ENCODE results near the gene LMBR1.

LMBR1 gene

DNA sequence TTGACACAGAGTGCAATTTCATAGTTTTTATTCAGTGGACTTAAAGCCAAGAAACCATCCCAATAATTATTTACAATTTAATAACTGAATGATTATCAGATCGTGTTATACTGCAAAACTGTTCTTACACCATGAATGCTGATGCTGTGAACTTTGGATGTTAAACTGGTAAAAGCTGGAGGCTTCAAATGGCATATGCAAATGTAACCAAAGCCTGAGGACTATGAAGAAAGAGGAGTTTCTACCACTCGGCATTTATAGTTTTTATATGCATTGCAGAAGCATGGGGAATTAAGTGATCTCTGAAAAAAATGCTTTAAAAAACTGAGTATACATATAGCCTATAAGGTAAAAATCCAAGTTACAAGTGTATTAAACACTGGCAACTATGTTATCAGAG, 210.1 kb downstream of the LMBR1 start:
- no peak for DNase-seq

DNA sequence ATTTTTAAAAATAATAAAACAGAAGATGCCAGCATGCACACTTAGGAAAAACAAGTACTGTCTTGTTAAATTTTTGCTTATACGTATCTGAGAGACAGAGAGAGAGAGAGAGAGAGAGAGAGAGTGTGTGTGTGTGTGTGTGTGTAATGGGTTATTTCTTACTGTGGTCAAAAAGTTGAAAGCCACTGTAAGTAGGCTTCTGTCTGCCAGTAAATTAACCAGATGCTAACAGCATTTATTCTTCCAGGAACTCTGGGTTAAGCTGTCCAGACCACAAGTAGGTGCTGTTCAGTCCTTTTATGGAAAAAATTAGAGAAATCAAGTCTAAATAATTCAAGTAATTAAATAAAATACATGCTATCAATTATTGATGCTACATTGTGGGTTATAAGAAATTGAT, 212.7 kb downstream of the LMBR1 start:
- no peak for DNase-seq

DNA sequence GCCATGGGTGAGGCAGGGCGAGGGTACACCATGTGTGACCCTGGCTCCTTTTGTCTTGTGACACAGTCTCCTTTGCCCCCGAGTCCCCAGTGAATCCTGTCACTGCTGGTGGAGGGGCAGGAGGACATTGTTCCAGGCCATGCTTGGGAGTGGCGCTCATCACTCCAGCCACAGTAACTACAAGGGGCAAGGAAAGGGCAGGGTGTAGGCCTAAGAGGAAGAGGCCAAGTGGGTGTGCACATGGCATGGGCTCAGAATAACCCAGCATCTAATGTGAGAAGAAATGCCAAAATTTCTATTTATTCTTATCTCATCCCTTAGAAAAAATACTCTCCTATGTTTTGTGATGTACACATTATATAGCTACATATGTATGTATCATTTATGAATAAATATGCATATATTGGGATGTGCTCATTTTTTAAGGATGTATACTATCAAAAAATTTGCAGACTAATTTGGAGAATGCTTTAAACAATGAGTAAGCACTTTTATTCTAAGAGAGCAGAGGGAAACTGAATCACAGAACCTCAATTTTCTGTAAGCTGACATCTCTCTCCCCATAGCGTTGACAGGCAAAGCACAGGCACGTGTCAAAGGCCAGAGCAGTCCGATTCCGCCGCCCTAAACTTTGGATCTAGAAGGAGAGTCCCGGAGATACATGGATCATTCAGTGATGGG, 215.5 kb downstream of the LMBR1 start:
- DNase-seq, result no peak

DNA sequence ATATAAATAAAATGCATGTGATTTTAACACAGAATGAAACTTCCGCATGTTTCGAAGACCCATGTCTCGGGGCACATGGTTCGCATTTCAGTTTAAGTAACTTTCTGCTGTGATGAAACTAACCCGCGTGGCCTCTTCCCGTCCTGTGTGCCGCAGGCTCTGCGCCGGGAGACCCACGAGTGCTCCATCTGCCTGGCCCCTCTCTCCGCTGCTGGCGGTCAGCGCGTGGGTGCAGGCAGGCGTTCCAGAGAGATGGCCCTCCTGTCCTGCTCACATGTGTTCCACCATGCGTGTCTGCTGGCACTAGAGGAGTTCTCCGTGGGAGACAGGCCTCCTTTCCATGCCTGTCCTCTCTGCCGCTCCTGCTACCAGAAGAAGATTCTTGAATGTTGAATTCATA, 216.7 kb downstream of the LMBR1 start:
- no peak for DNase-seq

DNA sequence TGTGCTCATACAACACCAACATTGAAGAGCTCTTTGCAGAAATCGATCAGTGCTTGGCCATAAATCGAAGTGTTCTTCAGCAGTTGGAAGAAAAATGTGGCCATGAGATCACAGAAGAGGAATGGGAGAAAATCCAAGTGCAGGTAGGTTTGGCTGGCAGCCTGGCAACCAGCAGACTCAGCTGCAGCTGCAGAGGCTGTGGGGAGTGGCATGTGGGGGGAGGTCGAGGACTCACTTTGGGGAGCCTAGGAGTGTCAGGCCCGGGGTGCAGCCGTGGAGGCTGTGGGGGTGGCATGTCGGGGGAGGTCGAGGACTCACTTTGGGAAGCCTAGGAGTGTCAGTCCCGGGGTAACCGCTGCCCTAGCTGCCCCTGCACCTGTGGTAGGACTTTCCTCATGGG, 217.3 kb downstream of the LMBR1 start:
- no peak for DNase-seq

DNA sequence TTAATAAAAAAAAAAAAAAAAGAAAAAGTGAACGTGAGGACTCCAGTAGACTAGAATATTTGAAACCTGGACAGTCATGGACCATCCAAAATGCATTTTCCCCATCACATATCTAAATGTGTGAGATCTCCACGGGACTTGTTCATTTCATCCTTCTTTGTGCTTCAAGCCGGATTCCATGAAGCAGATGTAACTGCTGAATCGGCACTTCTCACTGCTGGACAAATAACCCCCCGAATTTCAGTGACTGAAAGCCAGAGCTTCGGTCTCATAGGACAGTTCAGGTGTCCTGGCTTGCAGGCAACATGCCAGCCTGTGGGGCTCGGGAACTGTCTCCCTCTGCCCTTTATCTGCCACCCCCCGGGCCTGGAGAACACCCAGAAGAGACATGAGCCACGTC, 219.1 kb downstream of the LMBR1 start:
- DNase-seq, result no peak

DNA sequence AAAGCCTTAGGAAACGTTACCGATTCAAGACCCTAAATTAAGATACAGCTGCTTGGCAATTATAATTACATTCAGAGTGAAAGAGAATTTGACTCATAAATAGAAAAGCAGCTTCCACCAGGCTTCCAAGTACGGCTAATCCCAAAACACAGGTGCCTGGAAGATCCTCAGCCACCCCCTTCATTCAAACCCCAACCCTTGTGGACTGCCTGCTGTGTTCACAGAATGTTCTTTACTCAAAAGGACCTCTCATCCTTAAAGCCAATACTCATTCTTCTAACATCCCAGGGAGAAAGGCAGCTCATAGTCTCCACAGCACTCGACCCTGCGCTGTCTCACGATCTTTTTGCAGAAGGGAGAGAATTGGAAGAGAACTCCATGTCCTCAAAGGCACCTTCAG, 219.5 kb downstream of the LMBR1 start:
- DNase-seq, result no peak

DNA sequence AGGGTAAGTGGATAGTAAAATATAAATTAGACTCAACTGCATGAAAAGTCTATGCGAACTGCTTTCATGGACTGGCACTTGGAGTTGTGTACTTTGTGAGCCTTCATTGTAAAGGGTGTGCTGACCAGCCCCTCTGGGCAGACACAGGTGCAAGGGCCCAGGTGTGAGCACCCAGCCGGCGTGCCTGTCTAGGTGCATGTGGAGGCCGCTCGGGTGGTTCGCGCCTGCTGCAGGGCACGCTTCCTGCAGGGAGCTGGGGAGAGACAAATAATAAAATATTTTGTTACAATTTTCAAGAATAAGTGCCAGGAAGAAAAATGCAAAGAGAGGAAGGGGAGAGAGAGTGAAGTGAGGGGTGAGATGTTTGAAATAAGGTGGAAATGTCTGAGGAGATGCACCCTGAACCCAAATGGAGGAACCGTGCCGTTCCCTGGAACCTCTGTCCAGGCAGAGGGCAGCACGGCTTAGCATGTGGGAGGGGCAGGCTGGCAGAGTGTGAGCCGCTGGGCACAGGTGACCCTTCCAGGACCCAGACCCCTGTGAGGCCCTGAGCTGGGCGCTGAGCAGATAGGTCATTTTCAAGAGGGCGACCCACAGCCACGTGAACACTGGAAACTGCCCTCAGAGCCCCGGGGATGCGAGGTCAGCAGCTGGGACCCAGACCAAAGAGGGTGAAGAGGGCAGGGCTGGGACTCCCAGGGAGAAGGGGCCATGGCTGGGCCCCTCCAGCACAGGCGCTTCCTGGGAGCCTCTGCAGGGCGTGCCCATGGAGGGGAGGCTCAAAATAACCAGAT, 223.8 kb downstream of the LMBR1 start:
- no peak for DNase-seq

DNA sequence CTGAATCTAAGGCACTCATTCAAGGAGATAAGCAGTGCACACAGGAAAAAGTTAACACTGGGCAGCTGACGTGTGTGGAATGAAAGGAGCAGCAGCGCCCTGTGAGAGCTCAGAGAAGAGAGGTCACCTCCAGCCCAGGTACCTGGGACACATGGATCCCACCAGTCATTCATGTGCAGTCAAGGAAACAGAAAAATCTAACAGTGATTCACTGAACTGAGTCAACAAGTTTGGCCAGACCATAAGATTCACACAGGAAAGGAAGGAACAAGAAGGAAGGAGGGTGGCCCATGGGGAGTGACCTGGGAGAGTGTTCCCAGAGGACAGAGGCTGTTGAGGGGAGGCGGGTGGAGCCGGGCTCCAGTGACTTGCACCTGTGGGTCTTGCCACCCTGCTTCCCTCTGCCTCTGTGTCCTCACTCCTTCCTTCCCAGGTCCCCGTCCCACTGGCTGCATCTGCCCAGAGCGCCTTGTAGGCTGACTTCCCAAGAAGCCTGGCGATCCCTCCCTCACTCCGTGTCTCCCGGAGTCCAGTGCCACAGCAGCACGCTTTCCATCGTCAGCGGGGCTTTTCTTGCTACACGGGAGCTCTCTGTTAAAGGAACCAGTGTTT, 224.7 kb downstream of the LMBR1 start:
- no peak for DNase-seq

DNA sequence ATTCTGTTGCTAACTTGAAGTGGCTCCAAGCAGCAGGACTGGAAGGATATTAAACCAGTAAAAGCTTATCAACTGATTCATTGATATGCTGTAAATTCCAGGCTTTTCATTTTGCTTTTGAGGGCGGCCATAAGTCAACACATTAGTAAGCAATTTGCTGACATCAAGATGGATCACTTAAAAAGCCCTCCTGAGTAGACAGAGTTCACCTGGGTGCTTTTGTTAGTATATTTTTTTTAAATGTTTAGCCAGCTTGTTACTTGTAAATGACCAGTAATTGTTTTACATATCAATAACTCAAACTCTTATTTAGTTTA, 225.9 kb downstream of the LMBR1 start:
- DNase-seq, result no peak

DNA sequence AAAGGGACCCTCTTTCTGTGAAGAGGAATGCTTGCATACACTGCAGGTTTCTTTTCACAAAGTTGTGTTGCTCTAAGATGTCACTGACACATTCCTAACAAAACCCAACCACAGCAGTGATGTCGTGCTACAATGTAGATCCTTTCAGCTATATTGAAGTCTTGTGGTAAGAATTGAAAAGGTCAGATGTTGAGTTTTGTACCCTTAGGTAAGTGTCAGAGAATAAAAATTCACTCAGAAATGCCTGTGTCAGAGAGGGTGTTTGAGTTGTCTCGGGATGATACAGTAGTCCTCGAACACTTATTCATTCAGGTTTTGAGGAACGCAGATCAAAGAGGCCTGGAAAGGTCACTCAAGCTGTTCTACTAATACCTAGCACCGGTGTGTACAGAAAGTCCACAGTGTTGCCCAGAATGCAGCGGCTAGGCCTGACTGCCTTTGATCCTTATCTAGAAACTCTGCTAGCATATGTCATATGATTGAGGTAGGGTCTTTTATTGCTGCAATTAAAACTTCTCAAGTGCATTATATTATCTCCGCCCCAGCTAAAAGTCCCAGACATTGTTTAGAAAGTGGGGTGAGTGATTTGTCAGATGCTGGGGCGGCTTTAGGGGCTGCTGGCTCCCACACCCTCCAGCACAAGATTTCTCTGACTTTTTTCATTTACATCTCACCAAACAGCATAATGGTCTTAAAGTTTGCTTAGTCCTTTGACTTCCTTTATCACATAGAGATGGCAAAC, 226.4 kb downstream of the LMBR1 start:
- DNase-seq, result no peak

DNA sequence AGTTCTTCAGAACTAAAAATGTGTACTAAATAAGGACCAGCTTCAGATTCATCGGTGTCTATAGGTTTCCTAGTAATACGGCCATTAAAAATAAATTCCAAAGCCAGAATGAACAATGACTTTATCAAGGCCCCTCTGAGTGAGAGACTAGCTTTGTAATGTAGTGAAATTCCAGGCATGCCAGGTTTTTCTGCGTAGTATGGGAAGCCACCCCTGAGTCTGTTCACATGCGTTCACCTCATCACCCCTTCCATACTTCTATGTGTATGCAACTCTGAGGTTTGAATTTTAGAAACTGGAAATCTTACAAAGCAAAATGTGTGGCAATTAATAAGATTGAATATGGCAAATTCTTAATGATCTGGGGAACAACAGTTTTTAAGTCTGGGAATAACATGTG, 227.9 kb downstream of the LMBR1 start:
- no peak for DNase-seq

DNA sequence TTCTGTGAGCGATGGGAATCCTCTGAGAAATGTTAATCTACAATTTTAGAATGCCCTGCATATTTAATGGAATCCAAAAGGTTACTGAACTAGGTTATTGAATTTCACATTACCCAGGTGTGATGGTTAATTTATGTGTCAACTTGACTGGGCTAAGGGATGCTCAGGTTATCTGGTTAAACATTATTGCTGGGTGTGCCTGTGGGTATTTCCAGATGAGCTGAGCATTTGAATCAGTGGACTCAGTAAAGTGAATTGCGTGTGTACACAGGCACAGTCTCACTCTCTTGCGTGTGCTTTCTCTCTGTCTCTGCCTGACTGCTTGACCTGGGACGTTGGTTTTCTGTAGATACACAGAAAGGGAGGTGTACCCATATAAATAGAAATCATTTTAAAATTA, 230.7 kb downstream of the LMBR1 start:
- DNase-seq, result no peak

DNA sequence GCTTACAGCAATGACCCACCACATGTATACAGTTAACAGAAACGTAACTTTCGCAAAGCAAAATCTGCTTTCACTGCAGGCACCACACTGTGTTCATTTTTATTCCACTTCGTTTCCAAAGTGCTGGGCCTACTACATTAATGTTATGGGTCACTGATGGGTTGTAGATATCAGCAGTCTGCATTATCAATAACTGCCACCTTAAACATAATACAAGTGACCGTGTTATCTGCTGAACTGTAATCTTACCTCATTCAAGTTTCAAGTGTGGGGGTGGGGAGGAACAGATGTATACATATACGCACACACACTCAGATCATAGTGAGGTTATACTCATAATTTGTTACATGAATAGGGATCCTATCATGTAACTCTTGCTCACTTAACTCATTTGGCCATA, 231.3 kb downstream of the LMBR1 start:
- DNase-seq, result no peak

DNA sequence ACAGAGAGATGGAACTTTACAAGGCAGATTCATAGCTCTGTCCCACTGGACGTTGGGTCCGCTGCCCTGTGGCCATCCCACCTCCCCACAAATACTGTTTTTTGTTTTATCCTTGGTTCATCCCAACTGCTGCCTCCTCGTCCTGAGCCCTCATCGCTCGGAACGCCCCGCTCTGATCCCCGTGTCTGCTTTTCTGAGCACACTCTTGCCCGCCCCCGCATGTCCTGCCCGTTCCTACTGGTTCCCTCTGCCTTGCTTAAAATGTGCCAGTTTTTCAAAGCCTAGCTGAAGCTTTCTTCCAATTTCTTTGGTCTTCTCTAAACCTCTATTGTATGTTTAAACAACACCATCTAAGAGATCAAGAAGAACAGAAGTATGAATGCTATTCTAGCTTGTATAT, 233.0 kb downstream of the LMBR1 start:
- no peak for DNase-seq

DNA sequence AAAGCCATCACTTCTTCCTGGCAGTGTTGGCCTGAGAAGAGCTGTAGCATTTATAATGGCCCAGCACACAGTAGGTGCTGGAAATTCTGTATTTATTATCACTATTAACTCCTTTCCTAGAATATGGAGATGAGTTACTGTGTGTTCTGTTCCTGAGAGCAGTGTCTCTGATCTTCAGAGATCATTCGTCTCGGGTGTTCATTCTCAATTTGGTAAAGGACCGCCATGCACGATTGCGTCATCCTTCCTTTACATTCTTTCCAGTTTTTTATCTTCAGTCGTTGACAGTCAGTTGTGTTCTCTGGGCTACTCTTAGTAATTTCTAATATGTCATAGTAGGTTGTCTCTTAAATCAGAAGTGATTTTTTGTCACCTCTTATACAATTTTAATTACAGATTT, 233.8 kb downstream of the LMBR1 start:
- DNase-seq, result no peak

DNA sequence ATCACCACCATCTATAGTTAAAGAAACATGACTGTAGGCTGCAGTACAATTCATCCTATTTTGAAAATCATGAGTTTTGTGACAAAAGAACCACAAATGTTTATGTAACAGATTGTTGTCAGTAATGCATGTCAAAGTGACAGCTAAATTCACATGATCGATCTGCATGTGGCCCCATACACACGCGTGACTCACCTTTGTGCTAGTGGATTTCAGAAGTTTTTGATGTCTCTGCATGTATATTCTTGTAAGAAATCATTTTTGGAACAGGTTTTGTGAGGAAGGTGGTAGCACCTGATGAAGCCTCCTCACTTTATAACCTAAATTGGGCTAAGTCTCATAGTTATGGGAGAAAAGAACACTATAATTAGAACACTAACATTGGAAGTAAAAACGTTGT, 235.3 kb downstream of the LMBR1 start:
- DNase-seq, result no peak

DNA sequence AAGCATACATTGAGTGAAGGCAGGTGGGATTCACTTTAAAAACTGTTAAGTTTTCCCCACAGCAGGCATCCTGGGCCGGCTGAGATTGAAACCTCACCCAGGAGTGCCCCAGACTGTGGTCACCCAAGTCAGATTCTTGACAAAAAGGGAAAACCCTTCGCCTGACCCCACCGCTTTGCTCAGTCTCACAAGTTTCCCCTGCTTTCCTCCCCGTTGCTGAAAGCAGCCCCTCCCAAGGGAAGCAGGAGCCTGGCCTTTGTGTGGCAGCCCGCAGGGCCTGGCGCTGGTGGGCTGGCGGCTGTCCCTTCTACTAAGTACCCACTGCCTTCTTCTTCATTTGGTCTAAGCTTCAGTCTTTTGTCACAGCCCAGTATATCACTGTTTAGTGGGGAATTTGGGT, 236.4 kb downstream of the LMBR1 start:
- DNase-seq, result no peak

DNA sequence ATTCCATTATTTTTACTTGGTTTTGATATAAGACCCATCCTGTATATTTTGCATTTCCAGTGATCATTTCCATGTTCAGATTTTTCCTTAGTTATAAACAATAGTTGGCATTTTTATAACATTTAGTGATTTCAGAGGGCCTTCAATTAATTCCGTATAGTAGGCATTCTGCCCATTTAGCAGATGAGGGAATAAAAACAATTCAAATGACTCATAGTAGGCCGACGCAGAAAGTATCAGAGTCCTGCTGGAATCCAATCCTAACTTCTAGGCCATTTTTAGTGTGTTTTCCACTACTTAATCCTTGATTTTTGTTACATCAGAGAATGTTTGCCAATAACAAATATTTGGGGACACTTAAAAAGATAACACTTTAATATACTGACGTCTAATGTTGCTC, 237.0 kb downstream of the LMBR1 start:
- no peak for DNase-seq

DNA sequence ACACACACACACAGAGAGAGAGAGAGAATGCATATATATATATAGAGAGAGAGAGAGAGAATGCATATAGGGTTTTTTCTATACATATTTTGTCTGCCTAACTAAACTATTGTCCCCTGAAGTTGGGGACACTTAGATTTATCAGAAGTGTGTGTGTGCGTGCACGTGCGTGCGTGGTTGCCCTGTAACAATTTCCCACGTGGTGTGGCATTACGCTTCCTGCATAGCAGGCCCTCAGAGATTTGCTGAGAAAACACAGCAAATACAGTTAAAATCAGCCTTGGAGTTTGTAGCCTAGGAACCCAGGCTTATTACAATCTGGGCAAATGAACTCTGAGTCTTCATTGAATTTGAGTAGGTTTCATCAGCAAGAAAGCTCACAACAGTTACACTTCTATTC, 237.7 kb downstream of the LMBR1 start:
- no peak for DNase-seq

DNA sequence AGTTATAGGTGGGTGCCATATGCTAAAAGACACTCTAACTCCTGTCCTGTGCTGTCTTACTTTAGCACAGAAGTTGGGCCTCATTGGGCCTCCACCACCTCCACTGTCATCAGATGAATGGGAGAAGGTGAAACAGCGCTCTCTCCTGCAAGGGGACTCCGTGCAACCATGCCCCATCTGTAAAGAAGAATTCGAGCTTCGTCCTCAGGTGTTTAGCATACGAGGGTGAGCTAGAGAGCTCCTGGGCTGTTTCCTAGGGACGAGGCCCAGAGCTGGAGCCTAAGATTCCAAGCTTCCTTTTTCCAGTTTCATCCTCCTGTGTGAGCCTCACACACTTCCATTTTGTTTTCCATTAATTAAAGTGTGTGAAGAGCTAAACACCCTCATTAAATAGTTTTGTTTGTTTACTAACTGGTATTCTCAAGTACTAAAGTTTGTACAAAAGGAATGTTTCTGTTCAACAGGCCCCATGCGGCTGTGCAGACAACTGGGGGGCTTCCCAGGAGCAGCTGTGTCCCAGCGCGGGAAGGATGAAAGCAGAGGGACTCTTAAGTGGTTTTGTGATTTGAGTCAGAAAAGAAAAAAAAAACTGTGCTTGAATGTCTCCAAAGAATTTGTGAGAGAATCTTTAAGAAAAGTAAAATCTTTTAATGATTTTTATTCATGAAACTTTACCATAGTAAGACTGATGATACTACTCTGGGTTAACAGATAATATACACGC, 238.3 kb downstream of the LMBR1 start:
- no peak for DNase-seq

DNA sequence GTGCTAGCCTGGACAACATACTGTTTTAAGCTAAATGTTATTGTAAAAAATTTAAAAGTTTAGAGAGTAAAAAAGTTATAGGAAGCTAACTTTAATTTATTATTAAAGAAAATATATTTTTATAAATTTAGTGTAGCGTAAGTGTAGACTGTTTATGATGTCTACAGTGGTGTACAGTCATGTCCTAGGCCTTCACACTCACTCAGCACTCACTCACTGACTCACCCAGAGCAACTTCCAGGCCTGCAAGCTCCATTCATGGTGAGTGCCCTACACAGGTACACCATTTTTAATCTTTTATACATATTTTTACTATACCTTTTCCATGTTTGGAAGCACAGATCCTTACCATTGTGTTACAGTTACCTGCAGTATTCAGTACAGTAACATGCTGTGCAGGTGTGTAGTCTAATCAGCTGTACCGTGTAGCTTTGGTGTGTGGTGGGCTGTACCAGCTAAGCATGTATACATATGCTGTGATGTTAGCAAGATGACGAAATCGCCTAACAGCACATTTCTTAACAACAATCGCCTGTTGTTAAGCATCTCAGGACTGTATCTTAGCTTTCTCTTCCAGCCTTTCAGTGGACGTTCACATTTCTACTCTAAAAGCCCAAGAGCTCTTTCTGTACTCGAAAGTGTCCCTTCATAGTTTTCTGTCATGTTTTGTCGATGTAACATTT, 240.0 kb downstream of the LMBR1 start:
- DNase-seq, result no peak

DNA sequence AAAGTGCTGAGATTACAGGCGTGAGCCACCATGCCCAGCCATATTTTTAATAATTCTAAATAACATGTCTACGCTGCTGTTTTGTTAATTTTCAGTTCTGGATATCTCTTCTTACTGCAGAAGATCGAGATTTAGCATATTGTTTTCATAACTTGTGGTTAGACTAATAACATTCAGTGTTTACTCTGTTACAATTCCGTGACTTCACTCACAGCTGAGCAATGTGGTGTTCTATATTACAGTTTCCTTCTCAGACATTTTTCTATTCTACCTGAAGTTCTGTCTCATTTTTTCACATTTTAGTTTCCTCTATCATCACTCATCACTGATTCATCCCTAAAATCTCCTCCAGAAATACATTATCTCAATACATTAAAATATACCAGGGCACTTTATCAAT, 241.5 kb downstream of the LMBR1 start:
- no peak for DNase-seq

Data from NCI-H187 treated with DMSO at 0.1 percent for 48 hours (cell line).